Astrocyte of the spinal cord (primary cell): Measurements from ENCODE around the gene RFXAP.

Experiments used
- DNase-seq: peaks from one replicate; pipeline ENCODE4 v3.0.0; 2011; ENCODE audit warnings: low read depth, low spot score
- H3K4me3 ChIP-seq: 2 replicates; pipeline ENCODE4 v1.5.1; 2011; ENCODE audit warnings: low read depth, mild to moderate bottlenecking, low read length, moderate library complexity
- in situ Hi-C: cut with HindIII; loops from 2 replicates; pipeline ENCODE4 v1.10.0; 2017; ENCODE audit warnings: low sequenced_read_pairs
- TF ChIP-seq, protein P1 (sequence below): IDR thresholded peaks from 2 replicates; pipeline ENCODE4 v1.5.1; 2012; ENCODE audit warnings: low read depth, mild to moderate bottlenecking, low read length, inconsistent platforms

RFXAP gene

DNA sequence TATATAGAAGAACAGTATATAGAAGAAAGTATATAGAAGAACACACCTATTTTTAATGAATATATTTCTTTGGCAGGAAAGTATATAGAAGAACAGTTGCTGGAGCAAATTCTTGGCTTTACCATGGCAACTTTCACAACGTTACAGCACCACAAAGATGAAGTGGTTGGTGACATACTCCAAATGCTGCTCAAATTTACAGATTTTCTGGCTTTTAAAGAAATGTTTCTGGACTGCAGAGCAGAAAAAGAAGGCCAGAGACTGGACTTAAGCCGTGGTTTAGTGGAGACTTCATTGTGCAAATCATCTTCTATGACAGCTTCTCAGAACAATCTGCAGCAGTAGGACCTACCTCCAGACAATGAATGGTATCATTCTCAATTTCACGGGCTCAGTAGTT lies 24.3 kb upstream of the RFXAP start:
- no peak for DNase-seq
- in situ Hi-C loops, result no loop called here
- no peak overlapping the region for H3K4me3 ChIP-seq
- TF ChIP-seq, protein P1, sequence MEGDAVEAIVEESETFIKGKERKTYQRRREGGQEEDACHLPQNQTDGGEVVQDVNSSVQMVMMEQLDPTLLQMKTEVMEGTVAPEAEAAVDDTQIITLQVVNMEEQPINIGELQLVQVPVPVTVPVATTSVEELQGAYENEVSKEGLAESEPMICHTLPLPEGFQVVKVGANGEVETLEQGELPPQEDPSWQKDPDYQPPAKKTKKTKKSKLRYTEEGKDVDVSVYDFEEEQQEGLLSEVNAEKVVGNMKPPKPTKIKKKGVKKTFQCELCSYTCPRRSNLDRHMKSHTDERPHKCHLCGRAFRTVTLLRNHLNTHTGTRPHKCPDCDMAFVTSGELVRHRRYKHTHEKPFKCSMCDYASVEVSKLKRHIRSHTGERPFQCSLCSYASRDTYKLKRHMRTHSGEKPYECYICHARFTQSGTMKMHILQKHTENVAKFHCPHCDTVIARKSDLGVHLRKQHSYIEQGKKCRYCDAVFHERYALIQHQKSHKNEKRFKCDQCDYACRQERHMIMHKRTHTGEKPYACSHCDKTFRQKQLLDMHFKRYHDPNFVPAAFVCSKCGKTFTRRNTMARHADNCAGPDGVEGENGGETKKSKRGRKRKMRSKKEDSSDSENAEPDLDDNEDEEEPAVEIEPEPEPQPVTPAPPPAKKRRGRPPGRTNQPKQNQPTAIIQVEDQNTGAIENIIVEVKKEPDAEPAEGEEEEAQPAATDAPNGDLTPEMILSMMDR, result no peak

DNA sequence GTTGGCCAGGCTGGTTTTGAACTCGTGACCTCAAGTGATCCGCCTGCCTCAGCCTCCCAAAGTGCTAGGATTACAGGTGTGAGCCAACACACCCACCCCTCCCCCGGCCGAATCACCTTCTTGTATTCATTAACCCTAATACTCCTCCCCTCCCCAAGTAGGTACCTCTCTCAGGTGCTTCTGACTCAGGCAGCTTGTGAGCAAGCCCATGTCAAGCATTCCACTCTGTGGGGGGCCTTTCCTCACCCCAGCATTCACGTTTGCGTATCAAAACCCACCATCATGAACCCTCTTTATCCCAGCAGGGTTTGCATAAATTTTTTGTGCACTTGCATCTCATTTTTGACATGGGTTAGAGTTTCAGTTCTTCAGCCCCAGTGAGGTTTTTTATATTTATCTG lies 23.6 kb upstream of the RFXAP start:
- in situ Hi-C loops, result no loop called here
- no peak overlapping the region for H3K4me3 ChIP-seq
- no peak for DNase-seq
- TF ChIP-seq, protein P1, result no peak

GRCh38 chr13:36796052-36796451 lies 23.0 kb upstream of the RFXAP start:
- no peak overlapping the region for H3K4me3 ChIP-seq
- DNase-seq, result no peak
- in situ Hi-C loops, result no loop called here
- TF ChIP-seq, protein P1, result no peak

GRCh38 chr13:36801035-36801434 lies 18.0 kb upstream of the RFXAP start:
- DNase-seq, result no peak
- in situ Hi-C loops, result no loop called here
- H3K4me3 ChIP-seq, result no peak overlapping the region
- TF ChIP-seq, protein P1, result no peak

GRCh38 chr13:36804588-36804987 lies 14.4 kb upstream of the RFXAP start:
- no peak for DNase-seq
- no peak overlapping the region for H3K4me3 ChIP-seq
- TF ChIP-seq, protein P1, result no peak
- in situ Hi-C loops, result no loop called here

GRCh38 chr13:36806102-36806501 lies 12.9 kb upstream of the RFXAP start:
- DNase-seq, result no peak
- TF ChIP-seq, protein P1, result no peak
- no peak overlapping the region for H3K4me3 ChIP-seq
- in situ Hi-C loops, result no loop called here

DNA sequence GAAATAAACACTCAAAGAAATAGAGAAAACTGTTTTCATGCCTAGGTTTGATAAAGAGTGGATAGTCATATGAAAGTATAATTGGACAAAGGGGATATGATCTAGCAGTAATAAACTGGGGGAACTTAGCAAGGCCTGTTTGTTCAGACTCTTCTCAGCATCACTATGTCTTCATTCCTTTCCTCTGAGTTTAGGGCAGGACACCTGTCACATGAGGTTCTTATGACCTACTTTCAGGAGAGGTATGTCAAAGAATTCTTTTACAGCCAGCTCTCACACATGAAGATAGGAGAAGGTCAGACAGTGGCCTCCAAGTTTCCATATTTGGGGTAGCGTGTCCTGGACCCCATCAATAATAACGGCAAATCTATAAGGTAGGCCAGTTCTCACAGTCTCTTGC lies 11.4 kb upstream of the RFXAP start:
- in situ Hi-C loops, result no loop called here
- no peak for DNase-seq
- TF ChIP-seq, protein P1, result no peak
- H3K4me3 ChIP-seq, result no peak overlapping the region
